Stimulated activated CD4-positive, alpha-beta T cell treated with anti-CD3 and anti-CD28 coated beads, Interleukin-1b, Interleukin-23, amount 100 ng/mL, for 48 hours (primary cell): ENCODE results near the gene GGA3.
"Not testable (repeated sequence)": the region's sequence is repeated elsewhere in the genome, so short reads cannot be mapped to it uniquely, and the experiment has no call there.

Source experiments
- DNase-seq: peaks from one replicate; pipeline ENCODE4 v3.0.0-alpha.2; 2020

GGA3 gene

GRCh38 chr17:75271955-75272847 lies 10.8 kb upstream of the GGA3 start:
- peak; percentile 16 for DNase-seq

DNA sequence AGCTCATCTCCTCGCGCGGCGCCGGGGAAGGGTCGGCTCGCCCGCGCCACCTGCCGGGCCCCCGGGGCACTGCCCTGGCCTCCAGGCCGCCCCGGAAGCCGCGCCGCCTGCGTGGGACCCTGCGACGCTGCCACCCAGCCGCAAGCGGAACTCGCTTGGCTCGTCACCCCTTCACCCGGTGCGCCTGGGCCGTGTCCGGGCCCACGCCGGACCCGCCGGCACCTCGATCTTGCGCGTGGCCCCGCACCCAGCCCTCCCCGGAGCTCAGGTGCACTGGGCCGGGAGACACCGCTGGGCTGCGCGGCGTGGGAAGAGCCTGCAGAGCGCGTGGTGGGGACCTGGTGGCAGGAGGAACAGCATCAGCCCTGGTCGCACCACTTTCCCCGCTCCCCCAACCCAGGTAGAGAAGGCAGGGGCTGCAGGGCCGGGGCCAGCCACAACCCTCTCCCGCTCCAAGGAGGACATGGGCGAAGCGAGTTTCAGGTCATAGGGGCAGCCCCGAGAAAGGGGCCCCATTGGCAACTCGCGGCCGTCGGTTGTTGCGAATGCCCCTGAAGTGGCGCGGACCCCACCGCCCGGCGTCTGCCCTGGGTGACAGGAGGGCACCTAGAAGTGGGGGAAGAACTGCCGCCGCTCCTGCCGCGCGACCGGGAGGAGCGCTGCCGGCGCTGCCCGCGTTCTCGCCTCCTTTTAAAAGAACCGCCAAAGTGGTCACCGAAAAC lies 10.0 kb upstream of the GGA3 start:
- DNase-seq: peak; percentile 86

- no peak for DNase-seq
Observed at GRCh38 chr17:75270966-75271232, 9.5 kb upstream of the GGA3 start, which contains the start of gene MIF4GD. MIF4GD (minus strand) TSS chr17:75271231; CDS start chr17:75270195, 1,036 bp downstream.

- peak; percentile 58 for DNase-seq
Observed at GRCh38 chr17:75270218-75270965, 9.0 kb upstream of the GGA3 start.

DNA sequence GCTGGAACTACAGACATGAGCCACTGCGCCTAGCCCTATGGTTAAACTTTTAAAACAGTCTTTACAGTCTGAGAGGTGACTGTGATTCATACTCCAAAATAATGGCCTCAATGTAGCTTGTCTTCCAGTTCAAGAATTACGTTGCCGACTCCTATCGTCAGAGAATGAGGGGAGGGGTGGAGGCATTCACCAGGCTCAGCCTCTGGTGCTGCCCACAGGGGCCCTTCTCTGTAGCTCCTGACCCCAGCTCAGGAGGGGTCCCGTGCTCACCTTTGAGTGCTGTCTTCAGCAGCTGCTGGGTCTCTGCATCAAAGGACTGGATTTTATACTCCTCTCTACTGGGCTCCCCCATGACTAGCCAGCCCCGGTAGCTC lies 8.4 kb upstream of the GGA3 start:
- DNase-seq: peak; percentile 11

GRCh38 chr17:75267411-75268232 lies 6.2 kb upstream of the GGA3 start:
- no peak for DNase-seq

- DNase-seq: no peak
Observed at GRCh38 chr17:75267153-75267410, 5.7 kb upstream of the GGA3 start.

- no peak for DNase-seq
Observed at GRCh38 chr17:75266316-75267152, 5.1 kb upstream of the GGA3 start.

DNA sequence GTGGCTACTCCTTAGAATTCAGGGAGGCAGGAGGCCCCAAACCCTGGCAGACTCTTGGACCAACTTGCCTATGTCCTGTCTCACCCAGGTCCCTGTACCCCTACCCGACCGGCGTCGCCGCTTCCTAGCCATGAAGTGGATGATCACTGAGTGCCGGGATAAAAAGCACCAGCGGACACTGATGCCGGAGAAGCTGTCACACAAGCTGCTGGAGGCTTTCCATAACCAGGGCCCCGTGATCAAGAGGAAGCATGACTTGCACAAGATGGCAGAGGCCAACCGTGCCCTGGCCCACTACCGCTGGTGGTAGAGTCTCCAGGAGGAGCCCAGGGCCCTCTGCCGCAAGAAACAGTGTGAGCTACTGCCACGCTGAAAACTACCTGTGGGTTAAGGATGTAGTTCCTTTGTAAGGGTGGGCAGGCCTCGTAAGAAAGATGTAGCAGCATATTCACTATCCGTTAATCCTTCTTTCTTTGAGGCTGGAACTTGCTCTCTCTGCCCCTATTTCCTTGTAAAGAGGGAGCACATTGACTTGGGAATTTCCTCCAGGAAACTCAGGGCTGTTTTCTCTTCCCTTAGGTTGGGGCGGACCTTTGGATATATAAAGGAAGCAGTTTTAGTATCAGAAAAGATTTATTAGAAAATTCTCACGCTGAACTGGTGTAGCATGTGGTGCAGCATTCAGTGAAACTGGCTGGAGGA lies 4.4 kb upstream of the GGA3 start:
- DNase-seq: no peak

DNA sequence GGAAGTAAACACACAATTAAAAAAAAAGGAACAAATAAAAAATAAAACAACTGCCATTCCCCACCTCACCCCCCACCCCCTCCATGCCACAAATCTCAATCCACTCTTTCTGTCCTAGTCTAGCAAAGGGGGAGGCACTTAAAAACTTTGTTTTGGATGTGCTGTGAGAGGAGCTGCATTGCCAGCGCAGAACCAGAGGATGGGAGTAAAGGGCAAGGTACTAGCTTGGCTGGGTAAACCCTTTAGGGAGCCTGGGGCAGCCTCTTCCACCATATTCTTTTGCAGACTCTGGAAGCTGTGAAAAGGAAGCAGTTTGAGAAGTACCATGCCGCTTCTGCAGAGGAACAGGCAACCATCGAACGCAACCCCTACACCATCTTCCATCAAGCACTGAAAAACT lies 1.6 kb upstream of the GGA3 start:
- no peak for DNase-seq

GRCh38 chr17:75262112-75262606 lies 753 bp upstream of the GGA3 start:
- DNase-seq: no peak

DNA sequence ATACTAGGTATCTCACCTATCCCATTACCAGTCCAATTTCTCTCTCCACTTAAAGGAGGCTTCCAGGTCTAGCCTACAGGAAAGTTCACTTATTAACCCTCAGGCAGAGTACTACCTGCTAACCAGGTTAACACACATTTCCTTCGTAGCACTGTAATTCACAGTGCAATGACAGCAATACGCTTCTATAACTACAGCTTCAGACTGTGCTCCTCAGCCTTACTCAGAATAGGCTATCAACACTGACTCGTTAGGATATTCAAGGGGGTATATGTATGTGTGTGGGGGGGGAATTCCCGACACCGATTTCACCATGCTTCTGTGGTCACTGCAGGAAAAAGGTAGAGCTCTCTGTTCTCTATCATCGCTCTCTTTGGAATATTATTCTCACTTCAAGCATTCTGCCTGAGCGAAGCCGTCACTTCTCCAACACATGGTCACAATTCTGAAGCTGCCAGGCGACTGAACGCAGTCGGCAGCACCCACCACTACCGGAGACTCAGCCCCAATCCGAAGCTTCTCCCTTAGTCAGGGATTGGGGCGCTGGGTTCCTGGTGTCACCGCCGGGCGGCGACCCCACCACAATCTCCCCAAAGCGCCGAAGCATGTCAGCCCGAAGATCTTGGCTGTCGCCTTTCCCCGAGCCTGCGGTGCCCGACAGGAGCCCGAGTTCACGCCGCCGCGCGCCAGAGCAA lies 618 bp downstream of the GGA3 start:
- peak; percentile 69 for DNase-seq

- DNase-seq: not testable (repeated sequence)
Observed at GRCh38 chr17:75257228-75257627, 4.2 kb downstream of the GGA3 start.

GRCh38 chr17:75255954-75256698 lies 5.3 kb downstream of the GGA3 start:
- DNase-seq: not testable (repeated sequence)

DNA sequence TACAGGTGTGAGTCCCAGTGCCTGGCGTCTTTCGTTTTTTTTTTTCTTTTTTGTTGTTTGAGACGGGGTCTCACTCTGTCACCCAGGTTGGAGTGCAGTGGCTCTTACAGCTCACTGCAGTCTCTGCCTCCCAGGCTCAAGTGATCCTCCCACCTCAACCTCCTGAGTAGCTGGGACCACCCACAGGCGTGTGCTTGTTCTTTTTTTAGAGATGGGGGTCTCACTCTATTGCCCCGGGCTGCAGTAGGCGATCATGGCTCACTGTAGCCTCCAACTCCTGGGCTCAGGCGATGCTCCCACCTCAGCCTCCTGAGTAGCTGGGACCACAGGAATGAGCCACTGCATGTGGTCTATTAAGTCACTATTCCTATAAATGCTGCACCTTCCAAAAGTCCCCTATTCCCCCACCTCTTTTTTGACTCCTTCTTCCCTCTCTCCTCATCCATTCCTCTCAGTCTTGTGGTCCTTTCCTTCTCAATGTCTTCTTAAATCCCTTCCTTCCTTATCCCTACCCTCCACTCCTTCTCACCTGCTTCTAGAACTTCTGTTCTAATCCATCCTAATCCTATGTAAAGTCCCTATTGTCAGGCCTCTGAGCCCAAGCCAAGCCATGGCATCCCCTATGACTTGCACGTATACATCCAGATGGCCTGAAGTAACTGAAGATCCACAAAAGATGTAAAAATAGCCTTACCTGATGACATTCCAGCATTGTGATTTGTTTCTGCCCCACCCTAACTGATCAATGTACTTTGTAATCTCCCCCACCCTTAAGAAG lies 9.2 kb downstream of the GGA3 start:
- no peak for DNase-seq

DNA sequence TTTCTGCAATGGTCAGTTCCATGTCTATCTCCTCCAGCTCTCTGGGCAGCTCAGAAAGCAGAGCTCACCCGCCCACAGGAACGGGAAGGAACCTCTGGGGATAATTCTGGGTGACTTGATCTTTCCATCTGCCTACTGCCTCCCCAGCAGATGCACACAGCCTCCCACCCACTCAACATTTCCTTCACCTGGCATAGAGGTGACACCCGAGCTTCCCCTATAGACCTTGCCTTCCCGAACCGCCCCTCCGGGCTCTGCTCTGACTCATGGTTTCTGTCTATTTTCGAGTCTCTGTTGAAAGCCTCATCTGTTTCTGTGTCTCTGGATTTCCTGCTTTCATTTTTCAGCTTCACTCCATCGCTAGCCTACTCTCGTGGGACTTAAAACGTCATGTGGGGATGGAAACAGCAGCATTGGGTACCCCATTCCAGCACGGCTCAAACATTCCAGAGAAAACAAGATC lies 11.4 kb downstream of the GGA3 start:
- peak; percentile 89 for DNase-seq

DNA sequence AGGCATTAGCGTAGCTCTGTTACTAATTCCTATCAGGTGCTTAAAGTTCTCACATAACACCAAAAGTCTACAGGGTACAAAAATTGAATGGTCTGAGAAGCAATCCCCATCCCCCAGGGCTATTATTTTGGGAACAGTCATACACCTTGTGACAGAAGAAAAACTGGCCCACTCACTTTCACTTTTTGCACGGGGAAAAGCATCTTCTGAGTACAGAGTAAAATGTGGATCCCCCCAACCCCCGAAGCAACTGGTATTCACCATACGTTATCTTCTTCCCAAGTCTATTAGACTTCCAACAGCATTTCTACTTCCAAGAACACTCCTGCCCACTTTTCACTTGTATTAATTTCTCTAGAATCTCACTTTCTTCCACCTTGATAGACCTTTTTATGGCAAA lies 11.8 kb downstream of the GGA3 start:
- no peak for DNase-seq

DNA sequence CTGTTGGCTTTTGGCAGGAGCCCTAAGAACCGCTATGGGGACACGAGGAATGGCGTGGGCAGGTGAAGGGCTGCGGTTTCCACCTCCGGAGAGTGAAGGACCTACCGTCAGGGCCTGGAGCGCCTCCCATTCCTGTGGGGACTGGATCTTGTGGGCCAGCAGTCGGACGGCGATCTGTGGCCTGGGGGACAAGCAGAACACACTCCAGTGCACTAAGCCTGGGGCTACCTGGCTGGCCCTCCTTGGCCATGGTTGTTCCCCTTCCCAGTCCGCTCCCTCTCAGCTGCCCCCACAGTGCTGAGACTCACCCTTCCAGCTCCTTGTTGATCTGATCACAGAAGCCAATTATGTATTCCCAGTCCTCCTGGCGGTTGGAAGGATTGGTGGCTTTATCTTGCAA lies 15.0 kb downstream of the GGA3 start:
- no peak for DNase-seq

DNA sequence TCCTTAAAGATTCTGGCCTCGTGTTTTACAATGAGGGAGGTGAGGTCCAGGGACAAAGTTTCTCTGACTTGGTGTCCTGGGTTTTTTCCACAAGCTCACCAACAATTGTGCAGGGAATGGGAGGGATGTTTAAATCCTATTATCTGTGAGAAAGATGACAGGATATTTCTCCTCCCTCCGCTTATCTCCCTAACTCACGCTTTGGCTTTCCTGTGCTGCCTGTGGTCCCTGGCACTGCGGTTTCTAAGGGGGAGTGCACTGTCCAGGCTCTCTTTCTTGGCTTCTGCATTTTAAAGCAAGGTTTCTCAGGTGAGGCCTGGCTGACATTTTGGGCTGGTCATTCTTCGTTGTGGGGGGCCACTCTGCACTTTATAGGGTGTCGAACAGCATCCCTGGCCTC lies 16.4 kb downstream of the GGA3 start:
- no peak for DNase-seq
